ENCODE results near the gene ANKS1B.

DNA sequence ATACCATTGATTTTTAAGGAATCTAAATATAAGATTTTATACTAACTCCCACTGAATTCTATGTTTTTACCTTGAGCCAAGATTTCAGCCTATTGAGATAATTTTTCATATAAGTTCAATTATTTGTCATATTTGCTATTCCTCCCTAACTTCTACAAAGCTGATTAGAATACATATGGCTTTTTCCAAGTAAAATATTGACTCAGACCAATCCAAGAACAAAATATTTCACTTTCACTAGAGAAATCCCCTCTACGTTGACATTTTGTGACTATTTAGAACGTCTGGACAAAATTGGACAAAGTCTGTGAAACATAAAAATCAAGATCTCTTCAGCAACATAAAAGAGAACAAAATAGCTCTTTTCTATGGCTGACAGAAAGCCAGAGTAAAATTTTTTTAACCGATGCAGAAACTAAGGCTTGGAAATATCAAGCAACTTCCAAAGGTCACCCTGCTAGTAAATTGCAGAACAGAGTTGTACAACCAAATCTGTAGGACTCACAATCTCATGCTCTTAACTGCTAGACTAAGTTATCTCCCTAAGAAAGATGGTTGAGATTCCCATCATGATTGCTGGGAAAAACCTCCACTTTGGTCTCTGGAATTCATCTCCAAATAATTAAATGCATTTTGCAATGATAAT is 219.1 kb downstream of the ANKS1B start:
- TF ChIP-seq POLR2A (IDR thresholded peaks at IDR 0.05): no peak
- TF ChIP-seq, protein P1, sequence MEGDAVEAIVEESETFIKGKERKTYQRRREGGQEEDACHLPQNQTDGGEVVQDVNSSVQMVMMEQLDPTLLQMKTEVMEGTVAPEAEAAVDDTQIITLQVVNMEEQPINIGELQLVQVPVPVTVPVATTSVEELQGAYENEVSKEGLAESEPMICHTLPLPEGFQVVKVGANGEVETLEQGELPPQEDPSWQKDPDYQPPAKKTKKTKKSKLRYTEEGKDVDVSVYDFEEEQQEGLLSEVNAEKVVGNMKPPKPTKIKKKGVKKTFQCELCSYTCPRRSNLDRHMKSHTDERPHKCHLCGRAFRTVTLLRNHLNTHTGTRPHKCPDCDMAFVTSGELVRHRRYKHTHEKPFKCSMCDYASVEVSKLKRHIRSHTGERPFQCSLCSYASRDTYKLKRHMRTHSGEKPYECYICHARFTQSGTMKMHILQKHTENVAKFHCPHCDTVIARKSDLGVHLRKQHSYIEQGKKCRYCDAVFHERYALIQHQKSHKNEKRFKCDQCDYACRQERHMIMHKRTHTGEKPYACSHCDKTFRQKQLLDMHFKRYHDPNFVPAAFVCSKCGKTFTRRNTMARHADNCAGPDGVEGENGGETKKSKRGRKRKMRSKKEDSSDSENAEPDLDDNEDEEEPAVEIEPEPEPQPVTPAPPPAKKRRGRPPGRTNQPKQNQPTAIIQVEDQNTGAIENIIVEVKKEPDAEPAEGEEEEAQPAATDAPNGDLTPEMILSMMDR (IDR thresholded peaks at IDR 0.05): no peak
